Rectal smooth muscle tissue (tissue), 1 donor: Measurements from ENCODE around the gene SMAD4.
A peak's percentile ranks its signal among the peaks of the same experiment; 100 is the strongest.

Source experiments
- H3K27ac ChIP-seq: one replicate; pipeline ENCODE4 v1.7.0; 2013; ENCODE audit warnings: low read depth, low read length, inconsistent platforms
- H3K27me3 ChIP-seq: one replicate; pipeline ENCODE4 v1.7.0; 2013; ENCODE audit warnings: low read length; ENCODE audit not compliant: control insufficient read depth, insufficient read depth
- H3K36me3 ChIP-seq: one replicate; pipeline ENCODE4 v1.7.0; 2013; ENCODE audit warnings: low read length; ENCODE audit not compliant: control insufficient read depth, insufficient read depth
- H3K4me1 ChIP-seq: one replicate; pipeline ENCODE4 v1.7.0; 2013; ENCODE audit warnings: low read length; ENCODE audit not compliant: control insufficient read depth, insufficient read depth
- H3K4me3 ChIP-seq: one replicate; pipeline ENCODE4 v1.7.0; 2013; ENCODE audit warnings: low read length
- H3K9ac ChIP-seq: one replicate; pipeline ENCODE4 v1.7.0; 2013; ENCODE audit warnings: low read length

Gene SMAD4

DNA sequence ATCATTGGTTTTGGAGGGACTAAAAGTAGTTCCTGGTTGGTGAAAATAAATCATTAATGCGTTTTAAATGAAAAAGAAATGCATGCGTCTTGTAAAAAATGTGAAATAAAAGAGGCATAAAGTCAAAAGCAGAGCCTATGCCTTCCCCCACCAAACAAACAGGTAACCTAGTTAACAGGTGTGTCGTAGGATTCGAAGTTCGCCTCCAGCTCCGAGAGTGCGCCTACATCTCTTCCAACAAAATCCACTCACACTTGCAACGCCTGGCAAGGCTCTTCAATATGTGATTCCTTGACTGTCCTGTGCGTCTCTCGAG is 677 bp upstream of the SMAD4 start:
- H3K9ac ChIP-seq = peak overlapping the region; percentile 72
- no peaks in the 10 kb centered on the region for H3K36me3 ChIP-seq
- H3K27ac ChIP-seq = peak overlapping the region; percentile 98
- peak overlapping the region; percentile 90 for H3K4me3 ChIP-seq
- H3K4me1 ChIP-seq = peaks cover 19% of the 10 kb centered on the region
- no peaks in the 10 kb centered on the region for H3K27me3 ChIP-seq

DNA sequence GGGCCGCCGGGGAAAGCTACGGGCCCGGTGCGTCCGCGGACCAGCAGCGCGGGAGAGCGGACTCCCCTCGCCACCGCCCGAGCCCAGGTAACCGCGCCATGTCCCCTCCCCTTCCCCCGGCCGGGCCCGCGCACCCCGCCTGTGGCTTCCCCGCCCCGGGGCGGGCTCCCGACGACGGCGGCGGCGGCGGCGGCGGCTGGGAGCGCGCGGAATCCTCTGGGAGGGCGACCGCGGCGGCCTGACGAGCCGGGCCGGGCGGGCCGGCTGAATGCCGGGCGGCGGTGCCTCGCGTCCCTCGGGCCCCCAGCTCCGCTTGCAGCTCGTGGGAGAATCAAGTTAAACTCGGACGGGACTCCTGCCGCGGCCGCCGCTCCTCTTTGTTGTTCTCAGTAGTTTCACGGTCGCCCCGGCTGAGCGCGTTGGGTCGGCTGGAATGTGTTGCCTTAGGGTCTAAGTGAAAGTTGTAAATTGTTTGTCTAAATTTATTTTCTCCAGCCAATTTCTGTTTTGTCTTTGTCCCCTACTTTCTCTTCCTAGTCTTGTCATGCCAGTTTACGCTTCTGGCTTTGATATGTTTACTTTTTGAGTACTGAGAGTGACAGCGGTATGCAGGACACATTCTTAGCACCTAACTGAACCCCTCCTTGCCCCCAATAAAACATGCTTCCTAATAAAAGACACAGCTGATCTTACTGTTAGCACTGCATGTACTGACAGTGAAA is 685 bp downstream of the SMAD4 start:
- Histone ChIP-seq H3K36me3 (no peaks in the 10 kb centered on the region), H3K27me3 (no peaks in the 10 kb centered on the region), H3K9ac (peak overlapping the region; percentile 94), H3K4me1 (peaks cover 22% of the 10 kb centered on the region), H3K4me3 (peak overlapping the region; percentile 90), H3K27ac (peak overlapping the region; percentile 98)

DNA sequence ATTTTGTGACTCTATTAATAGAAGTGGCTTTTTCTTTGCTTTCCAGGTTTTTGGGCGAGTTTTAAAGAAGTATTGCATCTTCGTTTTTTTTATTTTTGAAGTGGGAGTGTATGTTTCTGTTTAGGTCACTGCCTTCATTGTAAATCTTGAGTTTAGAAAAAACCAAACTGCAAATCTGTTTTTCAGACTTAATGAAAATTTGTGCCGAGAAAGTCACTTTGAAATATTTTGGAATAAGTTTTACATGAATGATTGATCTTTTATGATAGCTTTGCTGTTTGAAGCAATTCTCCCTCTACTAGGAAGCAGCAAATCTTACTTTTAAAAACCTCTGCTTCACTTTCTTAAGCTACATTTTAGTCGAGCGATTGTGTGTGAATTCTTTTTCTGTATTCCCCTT is 2.2 kb downstream of the SMAD4 start:
- H3K27me3 ChIP-seq = no peaks in the 10 kb centered on the region
- H3K9ac ChIP-seq = no peak overlapping the region
- H3K4me1 ChIP-seq = peaks cover 22% of the 10 kb centered on the region
- H3K4me3 ChIP-seq = peak overlapping the region; percentile 32
- no peaks in the 10 kb centered on the region for H3K36me3 ChIP-seq
- peak overlapping the region; percentile 98 for H3K27ac ChIP-seq

DNA sequence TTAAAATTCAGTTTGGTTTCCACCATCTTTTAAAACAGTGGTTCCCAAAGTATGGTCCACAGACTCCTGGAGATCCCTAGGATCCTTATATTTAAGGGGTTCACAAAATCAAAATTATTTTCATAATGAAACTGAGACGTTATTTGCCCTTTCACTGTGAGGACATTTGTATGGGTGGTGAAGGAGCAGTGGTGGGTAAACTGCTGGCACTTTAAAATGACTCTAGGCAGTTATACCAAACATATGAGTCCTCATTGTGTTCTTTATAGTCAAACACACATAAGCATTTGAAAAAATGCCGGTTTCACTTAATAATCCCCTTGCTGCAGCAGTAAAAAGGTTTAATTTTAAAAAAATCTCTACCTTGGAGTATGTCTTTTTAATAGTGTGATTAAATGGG is 7.2 kb downstream of the SMAD4 start:
- Histone ChIP-seq H3K27ac (no peak overlapping the region), H3K27me3 (no peaks in the 10 kb centered on the region), H3K4me3 (no peak overlapping the region), H3K36me3 (no peaks in the 10 kb centered on the region), H3K4me1 (peaks cover 24% of the 10 kb centered on the region), H3K9ac (no peak overlapping the region)

DNA sequence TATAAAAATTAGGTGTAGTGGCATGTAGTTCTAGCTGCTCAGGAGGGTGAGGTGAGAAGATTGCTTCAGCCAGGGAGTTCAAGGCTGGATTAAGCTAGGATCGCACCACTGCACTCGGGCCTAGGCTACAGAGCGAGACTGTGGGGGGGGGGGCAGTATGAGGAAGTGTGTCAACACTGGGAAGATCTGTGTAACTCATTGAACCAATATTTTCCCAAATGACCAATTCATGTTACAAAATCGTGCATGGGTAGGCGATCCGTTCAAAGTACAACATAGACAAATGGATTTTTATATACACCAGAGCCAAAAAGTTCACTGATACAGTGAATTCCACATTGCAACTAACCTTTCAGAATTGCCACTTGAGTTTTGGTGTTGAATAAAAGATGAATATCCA is 8.1 kb downstream of the SMAD4 start:
- Histone ChIP-seq H3K9ac (no peak overlapping the region), H3K4me1 (peaks cover 20% of the 10 kb centered on the region), H3K27me3 (no peaks in the 10 kb centered on the region), H3K4me3 (no peak overlapping the region), H3K27ac (no peak overlapping the region), H3K36me3 (no peaks in the 10 kb centered on the region)

DNA sequence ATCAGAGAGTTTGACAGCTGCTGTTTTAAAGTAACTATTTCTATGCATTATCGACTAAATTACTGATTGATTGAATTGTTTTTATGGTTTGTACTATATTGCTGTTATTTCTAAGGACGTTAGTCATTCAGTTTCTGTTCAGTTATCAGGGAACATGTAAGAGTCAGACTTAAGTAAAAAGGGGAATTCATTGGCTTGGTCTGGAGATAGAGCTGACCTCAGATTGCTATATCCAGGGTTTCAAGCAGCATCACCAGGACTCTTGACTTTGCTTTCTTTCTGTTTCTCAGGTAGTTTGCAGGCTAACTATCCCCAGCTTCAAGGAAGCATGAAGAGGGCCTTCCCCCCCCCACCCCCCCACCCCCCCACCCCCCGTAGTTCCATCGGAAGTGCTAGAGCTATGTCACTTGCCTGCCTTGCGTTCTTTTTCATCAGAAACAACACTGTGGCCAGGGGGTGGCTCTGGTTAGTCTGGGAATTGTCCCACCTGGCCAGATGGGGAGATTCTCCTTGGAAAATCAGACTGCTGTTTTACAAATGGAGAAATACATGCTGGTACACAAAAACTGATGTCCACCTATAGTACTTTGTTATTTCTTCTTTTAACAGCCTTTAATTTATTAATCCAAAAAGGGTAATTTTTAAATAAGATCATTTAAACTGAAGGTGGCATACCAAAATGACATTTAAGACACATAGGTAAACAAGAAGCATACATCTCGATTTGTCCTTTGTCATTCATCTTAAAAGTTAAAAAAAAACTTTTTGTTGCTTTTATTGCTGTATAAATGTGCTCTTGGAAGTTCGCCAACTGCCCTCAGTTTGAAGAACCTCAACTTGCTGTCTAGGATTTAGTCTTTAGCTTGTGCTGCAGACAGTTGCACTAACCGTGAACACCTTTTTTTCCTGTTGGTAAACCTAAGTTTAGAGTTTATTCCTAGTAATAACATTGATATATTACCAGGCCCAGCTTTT is 9.4 kb downstream of the SMAD4 start:
- H3K4me3 ChIP-seq = no peak overlapping the region
- no peaks in the 10 kb centered on the region for H3K27me3 ChIP-seq
- no peak overlapping the region for H3K27ac ChIP-seq
- no peaks in the 10 kb centered on the region for H3K36me3 ChIP-seq
- no peak overlapping the region for H3K9ac ChIP-seq
- peaks cover 19% of the 10 kb centered on the region for H3K4me1 ChIP-seq

DNA sequence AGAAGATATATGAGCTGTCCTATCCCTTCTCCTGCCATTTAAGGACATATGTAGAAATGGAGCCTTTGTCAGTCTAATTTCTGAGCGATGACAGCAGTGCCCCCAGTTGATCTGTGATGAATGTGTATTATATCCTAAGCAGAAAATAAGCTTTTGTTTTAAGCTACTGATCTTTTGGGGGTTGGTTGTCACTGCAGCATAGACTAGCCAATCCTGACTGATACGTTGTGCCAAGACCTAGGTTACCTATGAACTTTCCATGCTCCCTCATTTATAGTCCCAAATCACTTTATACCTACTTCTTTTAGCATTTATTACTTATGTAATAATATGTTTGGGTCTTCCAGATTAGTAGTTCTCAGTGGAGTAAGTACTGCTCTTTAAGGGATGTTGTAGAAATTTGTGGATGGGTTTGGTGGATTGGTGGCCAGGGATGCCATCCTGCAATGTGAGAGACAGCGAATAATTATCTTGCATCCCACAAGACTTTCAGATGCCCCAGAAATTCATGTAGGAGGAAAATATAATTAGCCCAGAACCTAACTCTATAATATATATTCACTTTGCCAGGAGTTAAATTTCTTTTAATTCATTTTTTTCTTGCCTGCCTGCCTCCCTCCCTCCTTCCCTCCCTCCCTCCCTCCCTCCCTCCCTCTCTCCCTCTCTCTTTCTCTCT is 11.8 kb downstream of the SMAD4 start:
- no peak overlapping the region for H3K4me3 ChIP-seq
- peaks cover 18% of the 10 kb centered on the region for H3K4me1 ChIP-seq
- H3K9ac ChIP-seq = no peak overlapping the region
- no peaks in the 10 kb centered on the region for H3K36me3 ChIP-seq
- no peak overlapping the region for H3K27ac ChIP-seq
- no peaks in the 10 kb centered on the region for H3K27me3 ChIP-seq

DNA sequence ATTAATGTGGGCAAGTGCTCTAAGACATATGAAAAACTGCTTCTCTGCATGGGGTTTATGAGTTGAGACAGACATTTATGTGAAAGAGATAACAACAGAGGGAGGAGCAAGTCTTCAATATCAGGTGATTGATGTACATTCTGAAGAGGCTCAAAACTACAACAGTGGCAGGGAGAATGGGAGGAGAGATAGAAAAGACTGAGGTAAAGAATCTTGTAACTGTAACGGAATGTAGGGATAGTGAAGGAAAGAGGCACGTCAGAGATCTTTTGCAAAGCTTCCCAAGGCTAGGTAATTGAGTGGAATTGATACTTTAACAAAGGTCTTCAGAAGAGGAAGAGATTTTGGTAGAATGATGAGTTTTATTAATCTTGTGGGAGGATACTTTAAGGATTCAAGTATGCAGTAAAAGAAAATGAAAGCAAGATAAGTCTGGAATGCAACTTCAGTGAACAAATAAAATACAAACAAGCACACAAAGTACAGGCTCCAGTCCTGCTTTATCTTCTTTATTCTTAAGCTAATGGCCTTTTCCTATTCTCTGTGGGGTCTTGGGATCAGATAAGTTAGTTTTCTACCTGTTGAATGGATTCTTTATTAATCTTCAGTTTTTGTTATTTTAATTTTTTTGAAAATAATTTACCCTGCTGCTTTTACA is 15.0 kb downstream of the SMAD4 start:
- H3K4me3 ChIP-seq = no peak overlapping the region
- H3K9ac ChIP-seq = no peak overlapping the region
- H3K27me3 ChIP-seq = no peaks in the 10 kb centered on the region
- H3K27ac ChIP-seq = no peak overlapping the region
- peaks cover 2% of the 10 kb centered on the region for H3K36me3 ChIP-seq
- peaks cover 11% of the 10 kb centered on the region for H3K4me1 ChIP-seq

DNA sequence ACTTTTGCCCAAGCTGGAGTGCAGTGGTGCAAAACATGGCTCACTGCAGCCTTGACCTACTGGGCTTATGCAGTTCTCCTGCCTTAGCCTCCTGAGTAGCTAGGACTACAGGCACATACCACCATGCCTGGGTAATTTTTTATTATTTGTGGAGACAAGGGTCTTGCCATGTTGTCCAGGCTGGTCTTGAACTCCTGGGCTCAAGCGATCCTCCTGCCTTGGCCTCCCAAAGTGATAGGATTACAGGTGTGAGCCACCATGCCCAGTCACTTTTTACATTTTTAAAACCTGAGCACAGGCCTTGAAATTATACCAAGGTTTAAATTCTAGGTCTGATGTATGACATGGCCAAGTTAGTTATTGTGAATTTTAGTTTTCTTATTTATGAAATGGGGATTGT is 18.2 kb downstream of the SMAD4 start:
- Histone ChIP-seq H3K4me1 (peaks cover 2% of the 10 kb centered on the region), H3K27me3 (no peaks in the 10 kb centered on the region), H3K36me3 (peaks cover 2% of the 10 kb centered on the region), H3K9ac (no peak overlapping the region), H3K4me3 (no peak overlapping the region), H3K27ac (no peak overlapping the region)

DNA sequence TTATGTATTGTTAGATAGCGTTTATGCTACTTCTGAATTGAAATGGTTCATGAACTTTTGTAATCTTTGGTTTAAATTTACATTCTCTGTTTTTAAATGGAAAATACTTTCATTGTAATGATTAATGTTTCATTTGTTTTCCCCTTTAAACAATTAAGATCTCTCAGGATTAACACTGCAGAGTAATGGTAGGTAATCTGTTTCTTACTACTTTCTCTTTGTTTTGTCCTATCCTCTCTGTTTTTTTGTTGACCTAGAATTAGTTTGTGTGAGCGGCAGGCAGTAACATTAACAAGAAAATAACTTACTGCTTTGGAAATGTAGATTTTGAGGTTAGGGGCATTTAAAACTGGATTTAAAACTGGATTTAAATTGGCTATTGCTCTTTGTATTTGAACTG is 19.1 kb downstream of the SMAD4 start:
- Histone ChIP-seq H3K36me3 (peaks cover 2% of the 10 kb centered on the region), H3K9ac (no peak overlapping the region), H3K27ac (no peak overlapping the region), H3K4me3 (no peak overlapping the region), H3K27me3 (no peaks in the 10 kb centered on the region), H3K4me1 (peaks cover 7% of the 10 kb centered on the region)

DNA sequence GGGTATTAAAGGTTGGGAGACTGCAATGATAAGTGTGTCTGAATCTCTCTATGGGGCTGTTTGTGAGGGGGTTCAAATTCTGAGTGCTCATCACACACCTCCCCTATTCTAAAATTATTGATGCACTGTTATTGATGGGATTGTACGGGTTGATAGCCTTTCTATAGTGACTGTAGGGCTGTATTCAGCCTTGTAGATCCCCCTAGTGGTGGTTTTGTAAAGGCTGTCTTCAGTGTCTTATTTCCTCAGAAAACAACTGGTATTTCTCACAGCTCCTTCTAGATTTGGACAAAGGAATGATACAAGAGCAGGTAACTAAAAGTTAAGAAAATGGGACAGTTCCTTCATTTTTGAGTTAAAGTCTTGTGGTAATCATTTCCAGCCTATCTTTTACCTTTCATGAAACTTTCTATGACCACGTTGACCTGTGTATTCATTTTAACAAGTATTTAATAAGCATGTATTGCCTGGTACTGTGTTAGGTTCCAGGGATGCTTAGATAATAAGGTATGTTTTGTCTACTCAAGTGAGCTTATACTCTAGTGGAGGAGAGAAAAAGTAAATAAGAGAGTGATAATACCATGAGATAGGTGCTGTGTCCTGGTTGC is 21.2 kb downstream of the SMAD4 start:
- Histone ChIP-seq H3K4me3 (no peak overlapping the region), H3K36me3 (peaks cover 2% of the 10 kb centered on the region), H3K27ac (no peak overlapping the region), H3K27me3 (no peaks in the 10 kb centered on the region), H3K9ac (no peak overlapping the region), H3K4me1 (peaks cover 5% of the 10 kb centered on the region)

DNA sequence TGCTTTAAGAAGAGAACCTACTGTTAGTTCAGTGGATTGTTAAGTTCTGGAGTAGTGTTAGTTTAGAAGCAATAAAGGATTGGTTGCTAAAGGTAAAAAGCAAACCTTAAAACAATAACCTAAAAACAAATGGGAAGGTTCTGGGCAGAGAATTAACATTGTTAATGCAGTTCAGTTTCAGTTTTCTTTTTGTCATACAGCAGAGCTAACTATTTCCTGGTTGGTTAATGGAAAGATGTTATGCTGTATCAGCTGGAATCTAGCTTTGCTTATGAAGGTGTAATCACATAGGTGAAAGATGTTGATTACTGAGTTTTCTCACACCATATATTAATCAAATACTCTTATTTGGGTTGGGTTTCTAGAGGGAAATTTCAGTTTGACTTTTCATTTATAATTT is 23.8 kb downstream of the SMAD4 start:
- Histone ChIP-seq H3K4me3 (no peak overlapping the region), H3K27me3 (no peaks in the 10 kb centered on the region), H3K36me3 (peaks cover 5% of the 10 kb centered on the region), H3K4me1 (peaks cover 5% of the 10 kb centered on the region), H3K27ac (no peak overlapping the region), H3K9ac (no peak overlapping the region)
